H1 (cell line): ENCODE measurements around the gene PPEF2. TPM values are rescaled to one million over a fixed set of nuclear protein-coding genes. Genes with fewer than 3 reads are reported as not detected.

Experiments
- CTCF ChIA-PET: fragments of 300-600 bp; sonication (Branson Sonifier 250); formaldehyde crosslinking; loops from one replicate; lab custom pipeline; 2021; ENCODE audit not compliant: partially characterized antibody; lab: Charles Lee
- POLR2A ChIA-PET: fragments of 300-600 bp; sonication (Branson Sonifier 250); formaldehyde crosslinking; loops from one replicate; lab custom pipeline; 2021; ENCODE audit warnings: inconsistent platforms; ENCODE audit not compliant: partially characterized antibody; lab: Charles Lee
- DNase-seq, 2 experiments: peaks; one replicate each; pipeline versions ENCODE4 v3.0.0 to v3.0.0-alpha.2; 2010 to 2022; ENCODE audit warnings: low spot score in 2 of 2, low read depth in 1 of 2, mixed read lengths in 1 of 2
- FAIRE-seq: peaks from 2 replicates; lab custom pipeline; 2011; peaks lifted over from hg19 to GRCh38; lab: Jason Lieb, UNC
- H2AFZ ChIP-seq: 2 replicates; pipeline ENCODE4 v1.8.1; 2012; ENCODE audit warnings: low read length, inconsistent platforms
- H2AK5ac ChIP-seq: 2 replicates; pipeline ENCODE4 v1.6.1; 2013; ENCODE audit warnings: low read depth, low read length
- H2BK120ac ChIP-seq: replicated peaks from 2 replicates; pipeline ENCODE3; 2013; ENCODE audit warnings: low read depth, low read length, inconsistent platforms
- H2BK12ac ChIP-seq: 2 replicates; pipeline ENCODE4 v1.6.1; 2013; ENCODE audit warnings: low read depth, low read length
- H2BK15ac ChIP-seq: 2 replicates; pipeline ENCODE4 v1.6.1; 2013; ENCODE audit warnings: low read length
- H2BK20ac ChIP-seq: 2 replicates; pipeline ENCODE4 v1.6.1; 2013; ENCODE audit warnings: low read length
- H2BK5ac ChIP-seq: 2 replicates; pipeline ENCODE4 v1.6.1; 2013; ENCODE audit warnings: low read depth, low read length
- H3K14ac ChIP-seq: 2 replicates; pipeline ENCODE4 v1.6.1; 2013; ENCODE audit warnings: inconsistent platforms; ENCODE audit not compliant: insufficient read length
- H3K18ac ChIP-seq: 2 replicates; pipeline ENCODE4 v1.6.1; 2013; ENCODE audit warnings: low read length; ENCODE audit errors: extremely low read depth
- H3K23ac ChIP-seq: 2 replicates; pipeline ENCODE4 v1.6.1; 2013; ENCODE audit warnings: inconsistent platforms; ENCODE audit not compliant: insufficient read length
- H3K23me2 ChIP-seq: 2 replicates; pipeline ENCODE4 v1.6.1; 2013; ENCODE audit warnings: low read depth, low read length
- H3K27ac ChIP-seq: 2 replicates; pipeline ENCODE4 v1.6.1; 2011; ENCODE audit warnings: low read depth, low read length, inconsistent platforms
- H3K27me3 ChIP-seq, 4 experiments: replicated peaks in 1 of 4; 1 replicate in 1 of 4; 2 replicates in 3 of 4; pipeline versions ENCODE4 v1.6.1 to v1.8.1; 2011 to 2013; ENCODE audit warnings: low read length in 3 of 4, mild to moderate bottlenecking in 3 of 4, inconsistent platforms in 2 of 4, mixed read lengths in 2 of 4, moderate library complexity in 1 of 4; ENCODE audit not compliant: control insufficient read depth in 3 of 4, insufficient read depth in 3 of 4; ENCODE audit errors: extremely low read depth in 1 of 4
- H3K36me3 ChIP-seq, 4 experiments: 2 replicates each; pipeline versions ENCODE4 v1.6.1 to v1.8.1; 2011 to 2013; ENCODE audit warnings: mild to moderate bottlenecking in 4 of 4, low read length in 3 of 4, moderate library complexity in 2 of 4, control low read depth in 1 of 4, inconsistent platforms in 1 of 4; ENCODE audit not compliant: insufficient read depth in 4 of 4, control insufficient read depth in 2 of 4
- H3K4ac ChIP-seq: replicated peaks from 2 replicates; pipeline ENCODE3; 2013; ENCODE audit warnings: low read length, low read depth, mixed read lengths, inconsistent platforms; ENCODE audit not compliant: insufficient read length
- H3K4me1 ChIP-seq, 4 experiments: replicated peaks in 1 of 4; 1 replicate in 1 of 4; 2 replicates in 3 of 4; pipeline versions ENCODE4 v1.6.1 to v1.8.1; 2011 to 2013; ENCODE audit warnings: low read length in 3 of 4, inconsistent platforms in 2 of 4, mixed read lengths in 1 of 4; ENCODE audit not compliant: insufficient read depth in 4 of 4, control insufficient read depth in 3 of 4
- H3K4me2 ChIP-seq, 2 experiments: 2 replicates each; pipeline versions ENCODE4 v1.6.1 to v1.8.1; 2011 to 2013; ENCODE audit warnings: low read depth in 2 of 2, low read length in 2 of 2, control low read depth in 1 of 2, inconsistent platforms in 1 of 2, mild to moderate bottlenecking in 1 of 2; ENCODE audit not compliant: insufficient read depth in 1 of 2
- H3K4me3 ChIP-seq, 4 experiments: fragments of 200-600, 300-600 bp in 1 of 4; sonication (generic), shearing (Covaris generic), sonication (Bioruptor Twin) in 1 of 4; 2 replicates each; pipeline versions ENCODE4 v1.5.1 to v1.8.1; 2011 to 2016; ENCODE audit warnings: low read length in 4 of 4, low read depth in 3 of 4, control low read depth in 2 of 4, inconsistent platforms in 2 of 4, mild to moderate bottlenecking in 2 of 4, mixed read lengths in 1 of 4, moderate library complexity in 1 of 4; ENCODE audit not compliant: insufficient read depth in 2 of 4; ENCODE audit errors: extremely low read depth in 1 of 4
- H3K56ac ChIP-seq: replicated peaks from 2 replicates; pipeline ENCODE3; 2013; ENCODE audit warnings: low read depth, mild to moderate bottlenecking, mixed read lengths, low read length, inconsistent platforms; ENCODE audit not compliant: insufficient read length
- H3K79me1 ChIP-seq: 2 replicates; pipeline ENCODE4 v1.6.1; 2013; ENCODE audit warnings: low read depth, low read length, control low read depth
- H3K79me2 ChIP-seq, 2 experiments: 2 replicates each; pipeline versions ENCODE4 v1.6.1 to v1.8.1; 2012 to 2013; ENCODE audit warnings: low read length in 2 of 2, mild to moderate bottlenecking in 2 of 2, inconsistent platforms in 1 of 2; ENCODE audit not compliant: insufficient read depth in 2 of 2, control insufficient read depth in 1 of 2
- H3K9ac ChIP-seq, 4 experiments: replicated peaks in 1 of 4; 1 replicate in 1 of 4; 2 replicates in 3 of 4; pipeline versions ENCODE4 v1.6.1 to v1.8.1; 2011 to 2013; ENCODE audit warnings: low read depth in 3 of 4, low read length in 3 of 4, control low read depth in 2 of 4, mild to moderate bottlenecking in 2 of 4, moderate library complexity in 2 of 4, inconsistent platforms in 1 of 4; ENCODE audit errors: extremely low read depth in 1 of 4
- H3K9me3 ChIP-seq, 2 experiments: 2 replicates each; pipeline versions ENCODE4 v1.6.1 to v1.8.1; 2012 to 2013; ENCODE audit warnings: mild to moderate bottlenecking in 2 of 2, moderate library complexity in 2 of 2, control low read depth in 1 of 2, inconsistent platforms in 1 of 2, low read depth in 1 of 2, low read length in 1 of 2, mixed read lengths in 1 of 2; ENCODE audit not compliant: insufficient read depth in 2 of 2
- H4K20me1 ChIP-seq, 2 experiments: replicated peaks in 1 of 2; 2 replicates each; pipeline versions ENCODE3 to v1.8.1; 2011 to 2013; ENCODE audit warnings: inconsistent platforms in 2 of 2, low read length in 2 of 2, mild to moderate bottlenecking in 1 of 2; ENCODE audit not compliant: insufficient read depth in 2 of 2, control insufficient read depth in 1 of 2
- H4K5ac ChIP-seq: 2 replicates; pipeline ENCODE4 v1.6.1; 2013; ENCODE audit warnings: low read length, low read depth, mixed read lengths, inconsistent platforms; ENCODE audit not compliant: insufficient read length
- H4K8ac ChIP-seq: 2 replicates; pipeline ENCODE4 v1.8.0; 2013; ENCODE audit warnings: mild to moderate bottlenecking, moderate library complexity, low read length, inconsistent platforms; ENCODE audit not compliant: insufficient read depth; ENCODE audit errors: extremely low read depth
- H4K91ac ChIP-seq: replicated peaks from 2 replicates; pipeline ENCODE3; 2013; ENCODE audit warnings: low read length, mixed read lengths, inconsistent platforms; ENCODE audit not compliant: insufficient read length
- BCL11A ChIP-seq, 2 experiments: IDR thresholded peaks; one replicate each; pipeline ENCODE4 v1.6.1; 2011; ENCODE audit warnings: low read depth in 2 of 2, low read length in 2 of 2, mild to moderate bottlenecking in 2 of 2
- CTBP2 ChIP-seq: IDR thresholded peaks from 2 replicates; pipeline ENCODE4 v1.7.0; 2011; ENCODE audit warnings: borderline replicate concordance, mild to moderate bottlenecking, moderate library complexity, mixed read lengths, low read length; ENCODE audit not compliant: insufficient read depth, insufficient read length
- NANOG ChIP-seq: IDR thresholded peaks from 2 replicates; pipeline ENCODE4 v1.6.1; 2011; ENCODE audit warnings: low read length, low read depth, mild to moderate bottlenecking, inconsistent platforms; ENCODE audit not compliant: insufficient read depth, poor library complexity, severe bottlenecking
- RNF2 ChIP-seq: fragments of 200-900, 300-1000 bp; sonication (generic); IDR thresholded peaks from 2 replicates; pipeline ENCODE4 v1.7.1; 2016; ENCODE audit warnings: borderline replicate concordance, low read depth, mild to moderate bottlenecking, antibody characterized with exemption, low read length; ENCODE audit not compliant: poor library complexity, severe bottlenecking; ENCODE audit errors: missing control alignments
- whole genome bisulfite sequencing, 2 experiments: shearing (Covaris generic) in 1 of 2; methylation state at CpG; one replicate each; pipeline versions ENCODE4 v1.1.6 to v1.1.7; 2013 to 2015; ENCODE audit warnings: low lambda C conversion rate in 2 of 2, mixed read lengths in 2 of 2, inconsistent platforms in 1 of 2, low coverage in 1 of 2, missing lambda C conversion rate in 1 of 2; ENCODE audit not compliant: insufficient replicate concordance in 2 of 2, insufficient coverage in 1 of 2, insufficient read length in 1 of 2; ENCODE audit errors: extremely low coverage in 1 of 2, missing lambda C conversion rate in 1 of 2; 5-methylcytosine and 5-hydroxymethylcytosine counted together
- polyA plus RNA-seq, 7 experiments: library from polyadenylated mRNA; depleted of rRNA in 3 of 7; stranded (reverse) in 5 of 7; unstranded in 2 of 7; fragments of >200 nt in 5 of 7; fragments of 200-250 nt in 2 of 7; gene quantifications; 1 replicate in 5 of 7; 2 replicates in 1 of 7; 4 replicates in 1 of 7; pipeline versions ENCODE4 v1.2.1 to v1.2.3, GENCODE V29; 2011 to 2013; ENCODE audit warnings: missing spikeins in 2 of 7, mixed read lengths in 2 of 7
- total RNA-seq: library from RNA; stranded (reverse); fragmentation: NEBNext Ultra II Directional; extraction: Animal tissue kit (Norgen Biotek cat#: 25700); gene quantifications from 2 replicates; pipeline ENCODE4 v1.2.1, GENCODE V29; 2021

Gene PPEF2
- total and polyA plus RNA-seq, 2 of the 8 experiments (the other 6 are each of a cell fraction or from before 2014, with no cell fraction given): not detected

DNA sequence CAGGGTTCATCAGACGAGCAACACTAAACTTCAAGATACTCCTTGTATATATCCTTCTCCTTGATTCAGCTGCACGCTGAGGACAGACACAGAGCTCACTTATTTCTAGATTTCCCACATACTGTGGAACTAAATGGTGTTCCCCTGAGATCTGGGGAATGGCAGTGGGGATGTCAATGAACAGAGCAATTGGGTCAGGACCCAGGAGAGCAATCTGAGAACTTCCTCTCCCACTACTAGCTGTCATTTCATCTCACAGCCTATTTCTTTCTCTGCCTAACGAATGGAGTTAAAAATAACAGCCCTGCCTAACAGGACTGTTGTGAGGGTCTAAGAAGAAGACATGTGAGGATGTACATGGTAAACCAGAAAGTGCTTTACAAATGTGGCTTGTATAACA is 27.9 kb upstream of the PPEF2 start:
- H3K23ac ChIP-seq: no peak overlapping the region
- H4K5ac ChIP-seq: no peak overlapping the region
- no peak overlapping the region for H4K91ac ChIP-seq
- DNase-seq (peak in 1 of 2 experiments; percentile 20), FAIRE-seq (no peak)
- no peaks in the 10 kb centered on the region for H3K4me1 ChIP-seq
- H2BK5ac ChIP-seq: no peak overlapping the region
- TF ChIP-seq BCL11A (IDR thresholded peaks at IDR 0.05; ENCODE audit: low read depth in 2 of 2, low read length in 2 of 2): no peak
- TF ChIP-seq CTBP2: no peak
- no peak for TF ChIP-seq RNF2
- TF ChIP-seq NANOG: no peak
- H2BK12ac ChIP-seq: no peak overlapping the region
- H3K79me2 ChIP-seq: no peaks in the 10 kb centered on the region
- H3K79me1 ChIP-seq: no peaks in the 10 kb centered on the region; the same call in 1 of the 2 replicates
- no peaks in the 10 kb centered on the region for H3K36me3 ChIP-seq
- no peaks in the 10 kb centered on the region for H4K20me1 ChIP-seq
- CTCF ChIA-PET: interaction anchor here (1.0 to 6.8 kb wide), 6 partner anchors 10 to 157 kb away, joined by 3 to 29 read pairs (median 6); partner anchors contain the start of gene NAAA
- H3K4me3 ChIP-seq: no peak overlapping the region
- no peak overlapping the region for H2BK120ac ChIP-seq
- H3K18ac ChIP-seq: no peak overlapping the region
- H3K27me3 ChIP-seq: no peaks in the 10 kb centered on the region
- H3K23me2 ChIP-seq: no peaks in the 10 kb centered on the region
- H2AK5ac ChIP-seq: no peak overlapping the region
- POLR2A ChIA-PET: interaction anchor here (1.6 kb wide), 1 partner anchor 10 kb away, joined by 7 read pairs; the partner anchor contains the start of gene NAAA
- H3K4ac ChIP-seq: no peak overlapping the region
- no peaks in the 10 kb centered on the region for H3K9me3 ChIP-seq
- H2BK20ac ChIP-seq: no peak overlapping the region
- H3K14ac ChIP-seq: no peak overlapping the region
- H4K8ac ChIP-seq: no peak overlapping the region
- H3K56ac ChIP-seq: no peak overlapping the region
- no peak overlapping the region for H2AFZ ChIP-seq
- no peak overlapping the region for H3K27ac ChIP-seq
- no peak overlapping the region for H2BK15ac ChIP-seq
- H3K9ac ChIP-seq: no peak overlapping the region
- 92% methylated on average over 3 of the region's 3 CpGs; no CpG with 5 or more reads in 1 of the 2 experiments for WGBS, 2 experiments
- H3K4me2 ChIP-seq: no peak overlapping the region
